ENCODE results near the gene LAMTOR5. TPM values are rescaled to one million over a fixed set of nuclear protein-coding genes. Genes with fewer than 3 reads are reported as not detected.
A peak's percentile ranks its signal among the peaks of the same experiment; 100 is the strongest.

The LAMTOR5 gene
- total RNA-seq, 1 donor from 2014 or later, result 135 TPM

DNA sequence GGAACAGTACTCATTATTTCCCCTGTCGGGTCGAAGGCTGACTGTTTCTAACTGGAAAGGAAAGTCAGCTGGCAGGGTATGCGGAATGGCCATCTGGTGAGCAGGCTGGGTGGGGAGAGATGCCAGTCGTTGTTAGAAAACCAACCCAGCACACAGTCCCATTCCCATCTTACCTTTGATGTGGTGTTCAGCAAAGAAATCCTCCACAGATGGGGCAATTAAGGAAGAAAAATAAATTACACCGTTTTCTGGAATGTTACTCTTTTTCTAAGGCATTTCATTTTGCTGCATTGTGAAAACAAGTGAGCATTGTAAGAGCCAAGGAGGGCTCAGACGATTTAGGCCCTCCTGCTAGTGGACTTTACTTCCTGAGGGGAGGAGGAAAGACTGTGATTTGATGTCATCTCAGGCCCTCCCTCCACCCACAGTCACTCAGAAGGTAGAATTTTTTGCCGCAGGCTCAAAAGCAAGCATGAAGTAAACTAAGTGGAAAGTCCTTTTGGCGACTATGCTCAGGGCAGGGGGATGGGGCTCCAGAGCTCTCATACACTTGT, 16.7 kb downstream of the LAMTOR5 start, which contains the start of gene SLC16A4:
SLC16A4 (minus strand) TSS at position 335 of the 554 bp plus-strand sequence. CDS start 1,703 bp downstream, outside the sequence.
- peaks cover 20% of the 10 kb centered on the region for H3K4me1 Mint-ChIP-seq (ENCODE audit: low read depth, unreplicated experiment)
- peak; percentile 34 for DNase-seq

DNA sequence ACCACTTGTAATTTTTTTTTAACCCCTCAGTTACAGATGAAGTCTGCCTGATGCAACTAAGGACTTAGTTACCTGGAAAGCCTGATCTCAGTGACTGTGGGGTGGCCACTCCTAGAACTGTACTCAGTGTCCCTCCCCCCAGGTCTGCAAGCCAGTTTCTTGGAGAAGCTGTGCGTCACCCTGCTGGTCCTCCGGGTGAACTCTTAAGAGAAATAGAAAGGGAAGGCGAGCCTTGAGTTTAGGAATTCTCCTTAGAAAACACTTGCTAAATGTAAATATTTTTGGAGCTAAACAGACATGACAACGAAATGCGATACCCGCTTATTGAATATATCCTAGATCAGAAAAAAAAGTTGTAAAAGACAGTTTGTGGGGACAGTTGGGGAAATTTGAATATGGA, 17.4 kb downstream of the LAMTOR5 start:
- peak overlapping the region; percentile 50 for H3K4me3 Mint-ChIP-seq (ENCODE audit: unreplicated experiment)
- H3K9me3 Mint-ChIP-seq (ENCODE audit: unreplicated experiment), result no peaks in the 10 kb centered on the region
- no peaks in the 10 kb centered on the region for H3K27me3 Mint-ChIP-seq (ENCODE audit: unreplicated experiment)
- DNase-seq, result no peak
- TF ChIP-seq, protein P1, sequence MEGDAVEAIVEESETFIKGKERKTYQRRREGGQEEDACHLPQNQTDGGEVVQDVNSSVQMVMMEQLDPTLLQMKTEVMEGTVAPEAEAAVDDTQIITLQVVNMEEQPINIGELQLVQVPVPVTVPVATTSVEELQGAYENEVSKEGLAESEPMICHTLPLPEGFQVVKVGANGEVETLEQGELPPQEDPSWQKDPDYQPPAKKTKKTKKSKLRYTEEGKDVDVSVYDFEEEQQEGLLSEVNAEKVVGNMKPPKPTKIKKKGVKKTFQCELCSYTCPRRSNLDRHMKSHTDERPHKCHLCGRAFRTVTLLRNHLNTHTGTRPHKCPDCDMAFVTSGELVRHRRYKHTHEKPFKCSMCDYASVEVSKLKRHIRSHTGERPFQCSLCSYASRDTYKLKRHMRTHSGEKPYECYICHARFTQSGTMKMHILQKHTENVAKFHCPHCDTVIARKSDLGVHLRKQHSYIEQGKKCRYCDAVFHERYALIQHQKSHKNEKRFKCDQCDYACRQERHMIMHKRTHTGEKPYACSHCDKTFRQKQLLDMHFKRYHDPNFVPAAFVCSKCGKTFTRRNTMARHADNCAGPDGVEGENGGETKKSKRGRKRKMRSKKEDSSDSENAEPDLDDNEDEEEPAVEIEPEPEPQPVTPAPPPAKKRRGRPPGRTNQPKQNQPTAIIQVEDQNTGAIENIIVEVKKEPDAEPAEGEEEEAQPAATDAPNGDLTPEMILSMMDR (IDR thresholded peaks at IDR 0.05; ENCODE audit: partially characterized antibody, unreplicated experiment), result no peak
- H3K4me1 Mint-ChIP-seq (ENCODE audit: low read depth, unreplicated experiment), result peaks cover 20% of the 10 kb centered on the region
- H3K27ac Mint-ChIP-seq (ENCODE audit: unreplicated experiment), result peak overlapping the region; percentile 97
- H3K36me3 Mint-ChIP-seq (ENCODE audit: unreplicated experiment), result no peaks in the 10 kb centered on the region

More for the DNA sequence above, 16.7 kb downstream of the LAMTOR5 start, which contains the start of gene SLC16A4:
- Mint-ChIP-seq H3K36me3 (ENCODE audit: unreplicated experiment) (no peaks in the 10 kb centered on the region), H3K27me3 (ENCODE audit: unreplicated experiment) (no peaks in the 10 kb centered on the region), H3K4me3 (ENCODE audit: unreplicated experiment) (peak within 1 kb of the TSS; percentile 50), H3K27ac (ENCODE audit: unreplicated experiment) (peak within 1 kb of the TSS; percentile 97), H3K9me3 (ENCODE audit: unreplicated experiment) (no peaks in the 10 kb centered on the region)
- TF ChIP-seq, protein P1 (IDR thresholded peaks at IDR 0.05; ENCODE audit: partially characterized antibody, unreplicated experiment), result no peak

DNA sequence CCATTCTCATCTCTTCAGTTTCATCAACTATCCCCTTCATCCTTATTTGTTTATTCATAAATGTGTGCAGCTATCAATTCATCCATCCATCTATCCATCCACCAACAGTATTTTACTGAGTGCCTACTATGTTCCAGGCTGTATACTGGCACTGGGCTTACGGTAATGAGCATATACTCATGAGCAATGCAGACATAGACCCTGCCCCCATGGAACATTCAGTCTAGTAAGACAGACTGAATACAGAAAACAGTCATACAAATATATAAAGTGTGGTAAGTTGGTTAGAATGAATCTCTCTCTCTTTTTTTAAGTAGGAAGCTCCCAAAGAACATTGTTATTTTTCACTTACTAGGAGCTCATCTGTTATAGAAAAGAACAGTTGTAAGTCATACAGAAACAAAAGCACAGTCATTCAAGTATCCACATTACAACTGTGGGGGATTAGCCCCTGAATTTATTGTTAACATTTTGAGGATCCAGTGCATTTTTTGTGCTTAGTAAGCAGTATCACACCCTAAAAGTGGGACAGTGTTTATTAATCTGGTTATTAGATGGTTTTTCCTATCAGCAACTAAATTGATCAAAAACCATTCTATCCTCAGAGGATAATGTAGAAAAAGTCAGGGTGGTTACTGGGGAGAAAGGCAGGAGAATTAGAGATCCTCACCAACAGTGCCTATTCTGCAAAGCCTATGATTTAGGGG, 20.3 kb downstream of the LAMTOR5 start:
- H3K9me3 Mint-ChIP-seq (ENCODE audit: unreplicated experiment), result no peaks in the 10 kb centered on the region
- TF ChIP-seq, protein P1 (IDR thresholded peaks at IDR 0.05; ENCODE audit: partially characterized antibody, unreplicated experiment), result no peak
- H3K27me3 Mint-ChIP-seq (ENCODE audit: unreplicated experiment), result no peaks in the 10 kb centered on the region
- H3K4me3 Mint-ChIP-seq (ENCODE audit: unreplicated experiment), result no peak overlapping the region
- H3K27ac Mint-ChIP-seq (ENCODE audit: unreplicated experiment), result no peak overlapping the region
- H3K36me3 Mint-ChIP-seq (ENCODE audit: unreplicated experiment), result no peaks in the 10 kb centered on the region
- no peak for DNase-seq
- peaks cover 20% of the 10 kb centered on the region for H3K4me1 Mint-ChIP-seq (ENCODE audit: low read depth, unreplicated experiment)

DNA sequence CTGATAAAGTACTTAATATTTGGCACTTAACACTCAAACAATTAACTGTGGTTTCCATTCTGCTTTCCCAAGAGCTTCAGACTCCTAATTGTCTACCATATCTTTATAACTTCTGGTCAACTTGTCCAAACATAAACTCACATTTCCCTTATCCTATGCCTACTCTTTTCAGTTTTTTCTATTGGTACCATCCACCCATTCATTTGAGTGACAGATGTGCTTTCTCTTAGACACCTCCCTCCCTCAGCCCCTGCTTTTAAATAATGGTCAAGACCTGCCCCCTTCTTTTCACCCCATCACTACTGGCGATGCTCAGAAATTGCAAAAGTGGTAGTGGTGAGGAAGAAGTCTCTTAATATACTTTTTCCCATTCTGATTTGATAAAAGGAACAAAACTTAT, 22.1 kb downstream of the LAMTOR5 start:
- TF ChIP-seq, protein P1 (IDR thresholded peaks at IDR 0.05; ENCODE audit: partially characterized antibody, unreplicated experiment), result no peak
- no peaks in the 10 kb centered on the region for H3K27me3 Mint-ChIP-seq (ENCODE audit: unreplicated experiment)
- no peaks in the 10 kb centered on the region for H3K9me3 Mint-ChIP-seq (ENCODE audit: unreplicated experiment)
- H3K36me3 Mint-ChIP-seq (ENCODE audit: unreplicated experiment), result no peaks in the 10 kb centered on the region
- peaks cover 8% of the 10 kb centered on the region for H3K4me1 Mint-ChIP-seq (ENCODE audit: low read depth, unreplicated experiment)
- no peak overlapping the region for H3K27ac Mint-ChIP-seq (ENCODE audit: unreplicated experiment)
- H3K4me3 Mint-ChIP-seq (ENCODE audit: unreplicated experiment), result no peak overlapping the region
- DNase-seq, result no peak

All from glutamatergic neuron (in vitro differentiated cells).